WTC11 (cell line): ENCODE measurements around the gene SLITRK2. TPM values are rescaled to one million over a fixed set of nuclear protein-coding genes. Genes with fewer than 3 reads are reported as not detected.

Source experiments
- ATAC-seq: fragments of 200-7000 bp; cut with Tn5 transposase; 2 replicates; pipeline ENCODE4 v1.10.0; 2021; ENCODE audit warnings: mild to moderate bottlenecking, moderate library complexity
- CTCF ChIA-PET: fragments of 300-600 bp; sonication (Branson Sonifier 250); formaldehyde crosslinking; loops from one replicate; lab custom pipeline; 2021; ENCODE audit warnings: antibody characterized with exemption; lab: Charles Lee
- POLR2A ChIA-PET: fragments of 350-600 bp; sonication (Branson Sonifier 250); formaldehyde crosslinking; loops from one replicate; lab custom pipeline; 2021; ENCODE audit warnings: antibody characterized with exemption; lab: Charles Lee
- DNase-seq: peaks from one replicate; pipeline ENCODE4 v3.0.0; 2021; ENCODE audit warnings: low spot score
- H3K27ac Mint-ChIP-seq: 2 replicates; pipeline ENCODE4 v1.8.0; 2021; ENCODE audit warnings: mixed read lengths
- H3K27me3 Mint-ChIP-seq: 2 replicates; pipeline ENCODE4 v1.8.0; 2021; ENCODE audit warnings: low read depth, mild to moderate bottlenecking, moderate library complexity, mixed read lengths
- H3K36me3 Mint-ChIP-seq: 2 replicates; pipeline ENCODE4 v1.8.0; 2021; ENCODE audit warnings: mixed read lengths
- H3K4me1 Mint-ChIP-seq: 2 replicates; pipeline ENCODE4 v1.8.0; 2022; ENCODE audit warnings: mixed read lengths
- H3K4me3 Mint-ChIP-seq: 2 replicates; pipeline ENCODE4 v1.8.0; 2021; ENCODE audit warnings: mild to moderate bottlenecking, moderate library complexity, mixed read lengths
- H3K9me3 Mint-ChIP-seq: 2 replicates; pipeline ENCODE4 v1.8.0; 2021; ENCODE audit warnings: mixed read lengths
- ATF2 ChIP-seq: sonication (generic); formaldehyde crosslinking; IDR thresholded peaks from 2 replicates; pipeline ENCODE4 v1.8.1; 2022; ENCODE audit warnings: low read depth, missing genetic modification reagents, borderline replicate concordance
- E2F4 ChIP-seq: sonication (generic); formaldehyde crosslinking; IDR thresholded peaks from 2 replicates; pipeline ENCODE4 v1.8.1; 2022; ENCODE audit warnings: low read depth, mild to moderate bottlenecking, moderate library complexity, missing genetic modification reagents, borderline replicate concordance
- ESRRA ChIP-seq: sonication (generic); formaldehyde crosslinking; IDR thresholded peaks from 2 replicates; pipeline ENCODE4 v1.8.1; 2022; ENCODE audit warnings: mild to moderate bottlenecking, missing genetic modification reagents, borderline replicate concordance
- FOXK1 ChIP-seq: sonication (generic); formaldehyde crosslinking; IDR thresholded peaks from 2 replicates; pipeline ENCODE4 v1.8.0; 2022; ENCODE audit warnings: mild to moderate bottlenecking, moderate library complexity, missing genetic modification reagents
- FOXP4 ChIP-seq: sonication (generic); formaldehyde crosslinking; IDR thresholded peaks from 2 replicates; pipeline ENCODE4 v1.8.0; 2022; ENCODE audit warnings: mild to moderate bottlenecking, missing genetic modification reagents
- GTF2I ChIP-seq: fragments of 250-450 bp; sonication (Bioruptor Pico); conservative IDR thresholded peaks from 2 replicates; pipeline ENCODE4 v1.4.0; 2021; ENCODE audit warnings: mild to moderate bottlenecking
- JAZF1 ChIP-seq: fragments of 250-450 bp; sonication (Bioruptor Pico); IDR thresholded peaks from 2 replicates; pipeline ENCODE4 v1.9.0; 2021; ENCODE audit warnings: moderate library complexity, mild to moderate bottlenecking, inconsistent platforms
- KAT7 ChIP-seq: sonication (generic); formaldehyde crosslinking; IDR thresholded peaks from 2 replicates; pipeline ENCODE4 v1.8.1; 2023; ENCODE audit warnings: missing genetic modification reagents, mild to moderate bottlenecking, borderline replicate concordance
- NFE2L1 ChIP-seq: sonication (generic); formaldehyde crosslinking; IDR thresholded peaks from 2 replicates; pipeline ENCODE4 v1.8.1; 2023; ENCODE audit warnings: missing genetic modification reagents
- RELA ChIP-seq: sonication (generic); formaldehyde crosslinking; IDR thresholded peaks from 2 replicates; pipeline ENCODE4 v1.8.1; 2022; ENCODE audit warnings: missing genetic modification reagents, mild to moderate bottlenecking, borderline replicate concordance
- STAT6 ChIP-seq: sonication (generic); formaldehyde crosslinking; conservative IDR thresholded peaks from 2 replicates; pipeline ENCODE4 v1.8.1; 2023; ENCODE audit warnings: mild to moderate bottlenecking, low read depth, missing genetic modification reagents, moderate library complexity
- TEAD1 ChIP-seq: sonication (generic); formaldehyde crosslinking; IDR thresholded peaks from 2 replicates; pipeline ENCODE4 v1.8.0; 2022; ENCODE audit warnings: mild to moderate bottlenecking, missing genetic modification reagents
- TP53 ChIP-seq: sonication (generic); formaldehyde crosslinking; IDR thresholded peaks from 2 replicates; pipeline ENCODE4 v1.8.1; 2023; ENCODE audit warnings: mild to moderate bottlenecking, missing genetic modification reagents
- ZBTB43 ChIP-seq: sonication (generic); formaldehyde crosslinking; IDR thresholded peaks from 2 replicates; pipeline ENCODE4 v1.8.1; 2023; ENCODE audit warnings: mild to moderate bottlenecking, missing genetic modification reagents
- ZNF423 ChIP-seq: fragments of 250-450 bp; sonication (Bioruptor Pico); IDR thresholded peaks from 2 replicates; pipeline ENCODE4 v2.1.2; 2022; ENCODE audit warnings: mild to moderate bottlenecking, moderate library complexity
- ZNF532 ChIP-seq: fragments of 250-450 bp; sonication (Bioruptor Pico); IDR thresholded peaks from 2 replicates; pipeline ENCODE4 v1.9.0; 2021; ENCODE audit warnings: mild to moderate bottlenecking, borderline replicate concordance
- total RNA-seq: library from RNA; stranded (reverse); gene quantifications from 3 replicates; pipeline ENCODE4 v1.2.3, GENCODE V29; 2021

Gene SLITRK2
- total RNA-seq, 1 experiment from 2014 or later = not detected

GRCh38 chrX:145792281-145792680 is 25.3 kb upstream of the SLITRK2 start (continued):
- TF ChIP-seq FOXP4 (no peak), ZNF423 (CRISPR knock-in tag) (no peak), RELA (CRISPR knock-in tag) (no peak), ESRRA (CRISPR knock-in tag) (no peak), NFE2L1 (CRISPR knock-in tag) (no peak), STAT6 (CRISPR knock-in tag) (no peak), GTF2I (CRISPR knock-in tag) (no peak)

GRCh38 chrX:145803508-145803907 is 14.1 kb upstream of the SLITRK2 start:
- ATAC-seq (no peak), DNase-seq (no peak)
- Mint-ChIP-seq H3K36me3 (peaks cover 18% of the 10 kb centered on the region), H3K4me3 (no peak overlapping the region), H3K27me3 (no peaks in the 10 kb centered on the region), H3K4me1 (no peaks in the 10 kb centered on the region), H3K9me3 (peaks cover 38% of the 10 kb centered on the region), H3K27ac (no peak overlapping the region)
- CTCF ChIA-PET = no interaction called here
- POLR2A ChIA-PET = no interaction called here
- TF ChIP-seq JAZF1 = no peak
- no peak for TF ChIP-seq TEAD1 (CRISPR knock-in tag)
- no peak for TF ChIP-seq KAT7 (CRISPR knock-in tag)
- no peak for TF ChIP-seq TP53 (CRISPR knock-in tag)
- TF ChIP-seq ZBTB43 = no peak
- no peak for TF ChIP-seq ZNF532
- no peak for TF ChIP-seq FOXK1 (CRISPR knock-in tag)
- no peak for TF ChIP-seq FOXP4
- TF ChIP-seq E2F4 (CRISPR knock-in tag) = no peak
- no peak for TF ChIP-seq ATF2
